ENCODE measurements around the gene C8G. TPM values are rescaled to one million over a fixed set of nuclear protein-coding genes. Genes with fewer than 3 reads are reported as not detected.

Gene C8G
- total RNA-seq, 2 donors from 2014 or later, result 1.4 TPM

DNA sequence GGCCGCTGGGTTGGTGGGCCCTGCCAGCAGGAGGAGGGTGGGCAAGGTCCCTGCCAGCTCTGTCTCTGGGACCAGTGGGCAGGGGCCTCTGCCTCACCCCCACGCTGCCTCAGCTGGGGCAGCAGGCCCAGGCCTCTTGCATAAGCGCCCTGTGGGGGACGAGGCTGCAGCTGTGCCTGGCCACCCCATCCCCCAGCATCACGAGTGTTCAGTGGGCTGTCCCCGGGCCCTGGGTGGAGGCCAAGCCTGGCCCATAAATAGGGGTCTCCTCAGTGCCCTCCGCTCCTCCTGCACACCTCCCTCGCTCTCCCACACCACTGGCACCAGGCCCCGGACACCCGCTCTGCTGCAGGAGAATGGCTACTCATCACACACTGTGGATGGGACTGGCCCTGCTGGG, 32.2 kb downstream of the C8G start, which contains the start of gene PTGDS:
Gene PTGDS (plus strand): TSS at position 282 of the 400 bp plus-strand sequence. CDS start 75 bp downstream, at position 357.
- no peak for DNase-seq (ENCODE audit: low spot score)
- intact Hi-C loops (cut with DNase I), result no loop called here

DNA sequence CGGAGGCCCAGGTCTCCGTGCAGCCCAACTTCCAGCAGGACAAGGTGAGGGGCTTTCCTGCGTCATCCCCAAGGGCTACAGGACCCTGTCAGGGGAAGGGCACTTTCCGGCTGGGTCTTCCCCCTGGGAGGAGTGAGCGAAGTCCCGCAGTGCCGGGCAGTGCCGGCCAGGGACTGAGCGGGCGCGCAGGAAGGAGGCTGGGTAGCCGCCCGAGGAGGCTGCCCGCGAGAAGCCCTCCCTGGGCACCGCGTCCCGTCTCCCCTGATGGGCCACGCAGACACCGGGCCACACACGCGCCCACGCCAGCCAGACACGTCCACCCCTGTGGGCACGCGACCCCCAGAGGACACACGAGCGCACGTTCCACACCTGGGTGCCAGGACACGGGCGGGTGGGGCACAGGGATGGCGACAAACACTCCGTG, 32.6 kb downstream of the C8G start:
- DNase-seq (ENCODE audit: low spot score), result no peak
- intact Hi-C loops (cut with DNase I), result no loop called here

- intact Hi-C loops (cut with DNase I), result no loop called here
- peak; percentile 93 for DNase-seq (ENCODE audit: low spot score)
These were observed 33.2 kb downstream of the C8G start for GRCh38 chr9:136978073-136978864.

DNA sequence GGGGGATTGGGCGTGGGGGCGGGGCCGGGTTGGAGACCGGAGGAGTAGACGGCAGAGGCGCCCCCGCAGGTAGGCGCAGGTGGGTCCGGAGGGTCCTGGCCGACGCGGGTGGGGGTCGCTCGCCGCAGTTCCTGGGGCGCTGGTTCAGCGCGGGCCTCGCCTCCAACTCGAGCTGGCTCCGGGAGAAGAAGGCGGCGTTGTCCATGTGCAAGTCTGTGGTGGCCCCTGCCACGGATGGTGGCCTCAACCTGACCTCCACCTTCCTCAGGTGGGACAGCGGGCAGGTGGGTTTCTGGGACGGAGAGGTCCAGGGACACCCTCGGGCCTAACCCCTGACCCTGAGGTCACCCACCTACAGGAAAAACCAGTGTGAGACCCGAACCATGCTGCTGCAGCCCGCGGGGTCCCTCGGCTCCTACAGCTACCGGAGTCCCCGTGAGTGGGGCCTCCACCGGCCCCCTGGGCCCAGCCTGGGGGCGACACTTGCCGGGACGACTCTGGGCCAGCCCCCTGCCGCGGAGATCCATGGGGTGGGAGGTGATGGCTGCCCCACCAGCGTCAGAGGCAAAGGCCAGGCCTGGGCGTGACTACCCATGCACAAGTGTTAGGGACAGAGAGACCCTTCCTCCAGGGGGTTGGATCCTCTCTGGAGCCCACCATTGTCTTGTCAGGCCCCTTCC, 34.0 kb downstream of the C8G start:
- DNase-seq (ENCODE audit: low spot score), result no peak
- intact Hi-C loops (cut with DNase I), result no loop called here

GRCh38 chr9:136979769-136980587, 34.9 kb downstream of the C8G start:
- intact Hi-C loops (cut with DNase I), result no loop called here
- DNase-seq (ENCODE audit: low spot score), result no peak

DNA sequence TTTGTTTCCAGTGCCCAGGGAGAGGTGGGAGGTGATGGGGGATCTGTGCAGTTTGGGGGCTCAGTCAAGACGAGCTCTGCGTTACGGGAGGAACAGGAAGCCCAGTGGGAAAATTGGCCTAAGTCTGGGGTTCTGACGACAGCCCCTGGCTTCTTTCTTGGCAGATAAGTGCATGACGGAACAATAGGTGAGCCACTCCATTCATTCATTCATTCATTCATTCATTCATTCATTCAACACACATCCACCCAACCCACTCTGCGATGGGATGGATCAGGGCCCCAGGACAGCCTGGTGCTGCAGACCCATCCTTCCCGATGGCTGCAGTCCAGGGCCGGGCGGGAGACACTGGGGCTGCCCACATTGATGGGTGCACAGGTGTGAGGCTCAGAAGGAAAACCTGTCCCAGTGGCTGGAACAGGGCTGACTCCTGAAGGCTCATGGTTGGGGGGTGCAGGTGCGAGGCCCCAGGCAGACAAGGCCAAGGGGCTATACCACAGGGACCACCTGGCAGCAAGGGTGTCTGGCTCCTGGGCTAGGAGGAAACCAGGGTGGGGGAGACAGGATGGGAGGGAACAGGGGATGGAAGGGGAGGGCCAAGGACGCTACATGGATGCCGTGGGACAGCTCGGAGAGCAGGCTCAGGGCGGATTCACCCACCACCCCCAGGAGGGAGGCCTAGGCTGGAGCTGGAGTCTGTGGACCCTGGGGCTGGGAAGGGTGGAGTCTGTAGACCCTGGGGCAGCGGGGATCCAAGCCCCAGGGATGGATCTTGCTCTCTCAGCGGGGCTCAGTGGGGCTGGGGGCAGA, 35.8 kb downstream of the C8G start:
- intact Hi-C loops (cut with DNase I), result no loop called here
- DNase-seq (ENCODE audit: low spot score), result no peak

- DNase-seq (ENCODE audit: low spot score), result no peak
- intact Hi-C loops (cut with DNase I), result no loop called here
These were observed 36.7 kb downstream of the C8G start for GRCh38 chr9:136981588-136982231.

DNA sequence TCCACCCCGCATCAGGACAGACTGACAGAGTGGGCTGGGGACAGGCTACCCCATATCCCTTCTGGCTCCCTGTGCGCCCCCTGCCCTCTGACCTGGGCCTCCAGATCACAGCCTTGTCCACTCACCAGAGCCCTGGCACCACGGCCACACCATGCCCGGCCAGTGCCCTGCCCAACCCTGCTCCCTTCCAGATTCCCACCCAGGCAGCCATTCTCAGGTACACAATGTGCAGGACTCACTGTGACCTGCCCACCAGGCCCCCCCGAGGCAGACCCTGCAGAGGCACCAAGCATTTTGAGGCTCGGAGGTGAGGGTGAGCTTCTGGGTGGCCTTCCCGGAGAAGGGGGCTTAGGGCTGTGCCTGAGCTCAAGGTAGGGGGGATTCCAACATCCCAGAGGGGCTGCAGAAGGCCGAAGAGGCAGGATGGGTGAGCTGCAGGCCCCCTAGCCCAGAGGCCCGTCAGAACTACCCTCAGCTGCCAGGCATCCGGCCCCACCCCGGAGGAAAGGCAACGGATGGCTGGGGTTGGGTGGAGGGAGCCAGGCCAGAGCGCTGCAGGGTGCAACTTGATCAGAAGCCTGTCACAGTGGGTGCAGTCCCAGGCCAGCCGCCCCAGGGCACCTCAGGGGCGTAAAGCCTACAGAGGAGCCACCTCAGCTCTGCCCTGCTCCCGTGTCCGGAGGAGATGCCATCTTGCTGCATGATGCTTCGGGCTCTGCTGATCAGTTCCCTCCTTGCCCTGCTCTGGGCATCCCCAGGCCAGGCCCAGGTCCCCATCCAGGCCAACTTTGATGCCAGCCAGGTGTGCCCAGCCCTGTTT, 37.4 kb downstream of the C8G start, which contains the start of gene LCNL1:
Gene LCNL1 (plus strand): TSS at position 762 of the 820 bp plus-strand sequence. CDS start 594 bp downstream, outside the sequence.
- no peak for DNase-seq (ENCODE audit: low spot score)
- intact Hi-C loops (cut with DNase I), result no loop called here

DNA sequence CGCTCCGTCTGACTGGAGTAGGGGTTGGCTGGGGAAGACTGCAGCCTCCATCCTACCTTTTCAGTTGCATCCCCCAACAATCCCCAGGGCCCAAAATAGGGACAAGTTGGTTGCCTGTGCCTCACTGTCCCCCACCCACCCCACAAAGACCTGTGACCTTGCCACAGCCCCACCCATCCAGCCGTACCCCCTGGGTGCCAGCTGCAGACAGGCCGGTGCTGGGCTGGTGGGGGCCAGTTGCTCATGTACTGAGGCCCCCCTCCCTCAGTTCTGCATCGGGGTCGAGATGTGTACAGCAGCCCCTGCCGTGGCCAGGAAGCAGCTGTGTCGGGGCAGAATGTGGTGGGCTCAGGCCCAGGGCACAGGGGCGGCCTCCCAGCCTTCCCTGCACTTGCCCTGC, 38.1 kb downstream of the C8G start:
- no peak for DNase-seq (ENCODE audit: low spot score)
- intact Hi-C loops (cut with DNase I), result no loop called here

DNA sequence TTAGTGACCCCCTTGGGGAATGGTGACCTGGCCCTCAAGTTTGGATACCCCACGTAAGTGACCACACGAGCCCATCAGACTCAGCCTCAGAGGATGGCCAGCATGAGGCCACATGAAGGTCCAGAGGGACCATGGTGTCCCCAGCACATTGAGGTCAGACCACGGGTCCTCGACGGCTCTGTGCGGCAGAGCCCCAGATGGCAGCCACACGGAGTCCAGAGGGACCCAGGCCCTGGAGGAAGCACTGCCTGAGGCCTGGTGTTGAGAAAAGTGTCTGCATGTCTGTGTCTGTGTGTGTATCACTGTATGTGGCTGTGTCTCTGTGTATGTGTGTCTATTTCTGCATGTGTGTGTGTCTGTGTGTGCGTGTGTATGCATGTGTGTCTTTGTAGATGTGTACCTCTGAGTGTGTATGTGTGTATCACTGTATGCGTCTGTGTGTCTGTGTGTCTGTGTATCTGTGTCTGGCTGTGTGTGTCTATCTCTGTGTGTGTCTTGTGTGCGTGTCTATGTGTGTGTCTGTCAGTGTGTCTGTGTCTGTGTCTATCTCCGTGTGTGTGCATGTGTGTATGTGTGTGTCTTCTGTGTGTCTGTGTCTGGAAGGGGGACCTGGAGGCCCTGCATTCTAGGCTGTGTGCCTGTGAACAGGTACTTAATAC, 38.7 kb downstream of the C8G start:
- intact Hi-C loops (cut with DNase I), result no loop called here
- DNase-seq (ENCODE audit: low spot score), result no peak

DNA sequence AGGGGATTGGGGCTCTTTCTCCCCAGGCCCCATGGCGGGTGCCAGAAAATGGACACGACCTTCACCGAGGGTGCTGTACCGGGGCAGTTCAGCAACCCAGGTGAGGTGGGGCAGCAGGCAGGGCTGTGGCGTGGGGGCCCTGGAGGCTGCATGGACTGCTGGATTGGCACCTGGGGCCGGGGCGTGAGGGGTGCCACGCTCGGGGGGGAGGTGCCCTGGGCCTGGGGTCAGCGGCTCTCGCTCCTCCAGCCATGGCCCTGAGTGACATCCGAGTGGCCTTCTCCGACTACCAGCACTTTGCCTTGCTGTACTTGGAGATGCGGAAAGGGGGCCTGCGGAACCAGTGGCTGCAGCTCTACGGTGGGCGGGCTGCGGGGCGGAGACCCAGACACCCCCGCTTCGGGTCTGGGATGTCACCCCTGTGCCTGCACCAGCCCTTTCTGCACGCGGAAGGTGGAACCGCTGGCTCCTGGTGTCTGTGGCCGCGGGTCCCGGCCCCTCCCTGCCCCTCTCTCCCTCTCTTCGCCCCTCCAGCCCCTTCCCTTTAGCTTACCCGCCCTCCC, 39.5 kb downstream of the C8G start:
- intact Hi-C loops (cut with DNase I), result no loop called here
- DNase-seq (ENCODE audit: low spot score), result no peak

DNA sequence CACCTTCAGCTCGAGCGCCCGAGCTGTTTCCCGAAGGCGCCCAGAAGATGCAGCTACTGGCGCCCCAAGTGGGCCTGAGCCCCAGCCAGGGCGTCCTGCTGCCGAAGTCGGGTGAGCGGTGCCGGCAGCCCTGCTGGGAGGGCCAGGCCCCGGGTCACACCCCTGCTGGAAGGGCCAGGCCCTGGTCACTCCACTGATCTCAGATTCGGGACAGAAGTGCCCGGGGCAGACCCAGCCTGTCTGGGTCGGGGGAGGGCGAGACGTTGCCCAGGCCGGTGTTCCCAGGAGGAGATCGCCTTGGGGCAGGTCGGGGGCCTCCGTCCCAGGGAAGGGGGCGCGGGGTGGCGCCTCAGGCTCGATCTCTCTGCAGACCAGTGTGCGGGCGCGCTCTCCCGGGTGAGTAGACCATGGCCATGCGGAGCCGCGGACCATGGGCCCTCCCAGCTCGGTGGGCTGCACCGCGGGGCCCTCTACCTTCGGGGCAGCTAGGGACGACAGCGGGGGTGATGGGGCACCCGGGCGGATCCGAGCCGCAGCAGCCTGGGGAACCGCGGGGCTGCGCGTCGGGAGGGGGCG, 40.1 kb downstream of the C8G start:
- intact Hi-C loops (cut with DNase I), result no loop called here

GRCh38 chr9:136985853-136986252, 40.8 kb downstream of the C8G start:
- DNase-seq (ENCODE audit: low spot score), result no peak
- intact Hi-C loops (cut with DNase I), result no loop called here

More for the DNA sequence above, 40.1 kb downstream of the C8G start:
- DNase-seq (ENCODE audit: low spot score), result no peak

- DNase-seq (ENCODE audit: low spot score), result no peak
- intact Hi-C loops (cut with DNase I), result no loop called here
These were observed 43.8 kb downstream of the C8G start for GRCh38 chr9:136988872-136989271.

DNA sequence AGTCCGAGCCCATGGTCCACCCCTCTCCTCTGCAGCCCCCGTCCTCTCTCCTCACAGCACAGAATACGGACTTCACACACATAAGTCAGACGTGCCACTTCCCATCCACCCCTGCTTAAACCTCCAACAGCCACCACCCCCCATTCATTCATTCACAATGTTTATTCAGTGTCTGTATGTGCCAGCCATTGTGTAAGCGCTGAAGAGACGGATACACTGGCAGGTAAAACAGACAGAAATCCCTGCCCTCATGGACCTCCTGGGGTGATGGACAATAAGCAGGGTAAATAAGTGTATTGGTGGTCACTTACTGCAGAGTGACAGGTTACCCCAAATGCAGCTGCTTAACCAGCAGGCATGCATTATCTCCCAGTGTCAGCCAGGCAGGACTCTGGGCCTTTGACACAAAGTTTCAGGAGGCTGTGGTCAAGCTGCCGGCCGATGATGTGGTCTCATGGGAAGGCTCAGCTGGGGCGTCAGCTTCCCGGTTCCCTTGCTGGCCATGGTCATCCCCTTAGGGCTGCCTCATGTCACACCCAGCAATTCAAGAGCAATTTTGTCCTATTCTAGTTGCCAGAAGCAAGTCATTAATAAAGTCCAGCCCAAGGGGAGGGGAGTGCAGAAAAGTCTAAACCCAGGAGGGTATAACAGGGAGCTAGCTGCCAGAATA, 45.3 kb downstream of the C8G start:
- no peak for DNase-seq (ENCODE audit: low spot score)
- intact Hi-C loops (cut with DNase I), result no loop called here

Measured in posterior vena cava (tissue), 2 donors.